K562 (cell line): Measurements from ENCODE around the gene RAB12. TPM values are rescaled to one million over a fixed set of nuclear protein-coding genes. Genes with fewer than 3 reads are reported as not detected.

Experiments
- ATAC-seq: fragments of 200-7000 bp; cut with Tn5 transposase; 3 replicates; pipeline ENCODE4 v1.9.1; 2020; ENCODE audit warnings: moderate library complexity
- BruUV-seq: library from RNA; stranded (reverse); fragments of 400-500 nt; replicated peaks from 2 replicates; lab custom pipeline; 2021; lab: Mats Ljungman, UMichigan
- CTCF ChIA-PET: fragments of 300-600 bp; formaldehyde crosslinking; extraction: SDS; loops from one replicate; lab custom pipeline; 2021; ENCODE audit warnings: low intra/inter-chr PET ratio; lab: Yijun Ruan, JAX
- POLR2A ChIA-PET: fragments of 300-600, 350-650 bp; sonication (Branson Sonifier 250); formaldehyde crosslinking; extraction: SDS; loops from one replicate; lab custom pipeline; 2021; ENCODE audit warnings: antibody characterized with exemption, inconsistent platforms; lab: Yijun Ruan, JAX
- DNase-seq, 4 experiments: peaks; one replicate each; pipeline versions ENCODE4 v3.0.0 to v3.0.0-alpha.2; 2011 to 2018; ENCODE audit warnings: low spot score in 3 of 4, mixed read lengths in 3 of 4; ENCODE audit errors: extremely low read depth in 1 of 4
- FAIRE-seq: peaks from 2 replicates; lab custom pipeline; 2011; peaks lifted over from hg19 to GRCh38; lab: Jason Lieb, UNC
- H2AFZ ChIP-seq: 2 replicates; pipeline ENCODE4 v1.6.0; 2011; ENCODE audit warnings: low read depth, low read length, control low read depth, inconsistent platforms
- H3K27ac ChIP-seq: fragments of 200-600 bp; 3 replicates; pipeline ENCODE4 v1.8.0; 2011; ENCODE audit warnings: low read depth, mild to moderate bottlenecking, control low read depth, inconsistent platforms, low read length, moderate library complexity, mixed read lengths; ENCODE audit errors: extremely low read depth
- H3K27me3 ChIP-seq, 2 experiments: fragments of 300-600 bp in 1 of 2; 2 replicates in 1 of 2; 3 replicates in 1 of 2; pipeline versions ENCODE4 v1.6.0 to v1.8.0; 2011; ENCODE audit warnings: inconsistent platforms in 2 of 2, low read length in 2 of 2, mild to moderate bottlenecking in 1 of 2, mixed read lengths in 1 of 2, moderate library complexity in 1 of 2; ENCODE audit not compliant: control insufficient read depth in 2 of 2, insufficient read depth in 2 of 2
- H3K36me3 ChIP-seq: fragments of 300-600 bp; 3 replicates; pipeline ENCODE4 v1.8.0; 2011; ENCODE audit warnings: mild to moderate bottlenecking, low read length, inconsistent platforms; ENCODE audit not compliant: control insufficient read depth, insufficient read depth
- H3K4me1 ChIP-seq, 2 experiments: fragments of 200-600 bp in 1 of 2; replicated peaks in 1 of 2; 2 replicates in 1 of 2; 3 replicates in 1 of 2; pipeline versions ENCODE4 v1.5.1 to v1.8.0; 2011; ENCODE audit warnings: inconsistent platforms in 2 of 2, low read length in 2 of 2, mild to moderate bottlenecking in 1 of 2, mixed read lengths in 1 of 2, moderate library complexity in 1 of 2; ENCODE audit not compliant: control insufficient read depth in 2 of 2, insufficient read depth in 2 of 2
- H3K4me2 ChIP-seq: 2 replicates; pipeline ENCODE4 v1.6.1; 2011; ENCODE audit warnings: low read length, control low read depth, inconsistent platforms, mixed read lengths; ENCODE audit not compliant: insufficient read depth
- H3K4me3 ChIP-seq: fragments of 200-600 bp; sonication (generic), shearing (Covaris generic); 2 replicates; pipeline ENCODE4 v1.5.1; 2016; ENCODE audit warnings: control low read depth, inconsistent platforms
- H3K79me2 ChIP-seq: fragments of 200-600 bp; 3 replicates; pipeline ENCODE4 v1.8.0; 2011; ENCODE audit warnings: low read length, inconsistent platforms; ENCODE audit not compliant: control insufficient read depth, insufficient read depth
- H3K9ac ChIP-seq, 2 experiments: 2 replicates each; pipeline versions ENCODE4 v1.6.0 to v1.6.1; 2011; ENCODE audit warnings: low read depth in 2 of 2, low read length in 2 of 2, control low read depth in 1 of 2, inconsistent platforms in 1 of 2, mild to moderate bottlenecking in 1 of 2, mixed read lengths in 1 of 2; ENCODE audit not compliant: insufficient read depth in 1 of 2
- H3K9me1 ChIP-seq: one replicate; pipeline ENCODE4 v1.6.0; 2011; ENCODE audit warnings: inconsistent platforms, mild to moderate bottlenecking, low read length, moderate library complexity; ENCODE audit not compliant: control insufficient read depth, insufficient read depth
- H3K9me3 ChIP-seq: replicated peaks from 2 replicates; pipeline ENCODE4 v1.5.1; 2011; ENCODE audit warnings: low read depth, low read length, inconsistent platforms; ENCODE audit not compliant: control insufficient read depth, insufficient read depth
- H4K20me1 ChIP-seq: replicated peaks from 2 replicates; pipeline ENCODE4 v1.6.1; 2011; ENCODE audit warnings: low read length, inconsistent platforms, mixed read lengths; ENCODE audit not compliant: control insufficient read depth, insufficient read depth
- C11orf30 ChIP-seq: fragments of 450-650 bp; IDR thresholded peaks from 2 replicates; pipeline ENCODE4 v1.6.1; 2016; ENCODE audit warnings: low read depth, mild to moderate bottlenecking
- CBFB ChIP-seq: sonication (generic); formaldehyde crosslinking; IDR thresholded peaks from 2 replicates; pipeline ENCODE4 v1.4.0; 2020; ENCODE audit warnings: mild to moderate bottlenecking, missing genetic modification reagents
- DACH1 ChIP-seq: fragments of 450-650 bp; IDR thresholded peaks from 2 replicates; pipeline ENCODE4 v1.6.1; 2018; ENCODE audit not compliant: partially characterized antibody
- MCM2 ChIP-seq: fragments of 450-650 bp; IDR thresholded peaks from 2 replicates; pipeline ENCODE4 v1.6.1; 2017; ENCODE audit warnings: low read depth, mild to moderate bottlenecking
- NFE2 ChIP-seq: IDR thresholded peaks from 2 replicates; pipeline ENCODE4 v1.6.1; 2014; ENCODE audit warnings: antibody characterized with exemption, low read depth
- POLR2AphosphoS5 ChIP-seq: IDR thresholded peaks from 2 replicates; pipeline ENCODE4 v1.6.1; 2011; ENCODE audit warnings: mild to moderate bottlenecking, low read depth, low read length, moderate library complexity; ENCODE audit not compliant: control insufficient read depth, insufficient read depth
- PRMT5 ChIP-seq: sonication (generic); formaldehyde crosslinking; IDR thresholded peaks from 2 replicates; pipeline ENCODE4 v1.5.0; 2020; ENCODE audit warnings: missing genetic modification reagents
- SMAD2 ChIP-seq: fragments of 150-350 bp; IDR thresholded peaks from 2 replicates; pipeline ENCODE4 v1.6.1; 2014; ENCODE audit warnings: low read depth, mild to moderate bottlenecking, low read length
- SNRNP70 ChIP-seq: fragments of 200-400 bp; formaldehyde crosslinking; optimal IDR thresholded peaks from 2 replicates; pipeline ENCODE3; 2017; ENCODE audit warnings: low read depth, low read length
- ZNF174 ChIP-seq: fragments of 250-450 bp; sonication (Bioruptor Pico); IDR thresholded peaks from 2 replicates; pipeline ENCODE4 v1.4.0; 2020; ENCODE audit warnings: mild to moderate bottlenecking
- ZNF217 ChIP-seq: sonication (generic); formaldehyde crosslinking; IDR thresholded peaks from 2 replicates; pipeline ENCODE4 v1.8.0; 2022; ENCODE audit warnings: mild to moderate bottlenecking, missing genetic modification reagents
- ZNF584 ChIP-seq: fragments of 200-800 bp; sonication (Bioruptor generic); IDR thresholded peaks from 2 replicates; pipeline ENCODE4 v1.6.1; 2016; ENCODE audit warnings: low read depth, mild to moderate bottlenecking, missing genetic modification characterization, missing compliant biosample characterization
- WGBS: fragments of 100-300 bp; shearing (Covaris generic); methylation state at CpG from one replicate; pipeline ENCODE4 v1.1.6; 2016; ENCODE audit warnings: low coverage, mixed read lengths; ENCODE audit not compliant: insufficient coverage; ENCODE audit errors: missing lambda C conversion rate; 5-methylcytosine and 5-hydroxymethylcytosine counted together
- in situ Hi-C: fragments of 300-500 bp; cut with MboI; formaldehyde crosslinking; loops from 4 replicates; pipeline ENCODE4 v1.15.0; 2018; ENCODE audit warnings: inconsistent platforms, mixed read lengths
- intact Hi-C: fragments of 100-400 bp; cut with micrococcal nuclease; formaldehyde crosslinking; loops from 2 replicates; pipeline ENCODE4 v1.14.2; 2022
- polyA plus RNA-seq, 8 experiments: library from polyadenylated mRNA; depleted of rRNA in 4 of 8; stranded (reverse) in 5 of 8; unstranded in 3 of 8; fragments of >200 nt; fragmentation: Nextera tagmentation in 2 of 8; fragmentation: Illumina TruSeq in 1 of 8; extraction: Ambion mirVana in 2 of 8; extraction: Trizol in 1 of 8; gene quantifications; 2 replicates each; pipeline versions ENCODE4 v1.2.1 to v1.2.3, GENCODE V29; 2011 to 2014; ENCODE audit warnings: inconsistent platforms in 1 of 8, missing spikeins in 1 of 8
- total RNA-seq, 7 experiments: library from RNA; depleted of rRNA in 6 of 7; stranded (reverse); fragments of >200 nt in 6 of 7; fragmentation: Illumina TruSeq in 2 of 7; extraction: Trizol in 2 of 7; gene quantifications; 2 replicates each; pipeline versions ENCODE4 v1.2.1 to v1.2.3, GENCODE V29; 2011 to 2021; ENCODE audit warnings: low replicate concordance in 1 of 7
- TF ChIP-seq, protein P1 (sequence below): sonication (generic); formaldehyde crosslinking; IDR thresholded peaks from 2 replicates; pipeline ENCODE4 v1.9.0; 2022; ENCODE audit warnings: mild to moderate bottlenecking, missing genetic modification reagents
- TF ChIP-seq, protein P2 (sequence below), 3 experiments: IDR thresholded peaks in 2 of 3; conservative IDR thresholded peaks in 1 of 3; 2 replicates each; pipeline ENCODE4 v1.5.1; 2011 to 2012; ENCODE audit warnings: low read length in 3 of 3, mild to moderate bottlenecking in 3 of 3, control low read depth in 2 of 3, improper control_type of control experiment in 1 of 3, inconsistent platforms in 1 of 3, low read depth in 1 of 3, mixed read lengths in 1 of 3, moderate library complexity in 1 of 3; ENCODE audit not compliant: insufficient read depth in 2 of 3

The RAB12 gene
- total and polyA plus RNA-seq, 9 of the 15 experiments (the other 6 are each of a cell fraction or from before 2014, with no cell fraction given) = 0.48 to 21.6 (median 18.8) TPM

- WGBS = 5% methylated on average over 8 of the region's 8 CpGs
- Histone ChIP-seq H3K27me3 (peaks cover 17 to 37% of the 10 kb centered on the region in 2 experiments), H3K79me2 (no peaks in the 10 kb centered on the region), H3K4me3 (no peak overlapping the region), H3K9ac (no peak overlapping the region), H3K9me3 (no peaks in the 10 kb centered on the region), H2AFZ (no peak overlapping the region), H3K9me1 (no peaks in the 10 kb centered on the region), H4K20me1 (no peaks in the 10 kb centered on the region), H3K36me3 (no peaks in the 10 kb centered on the region), H3K27ac (no peak overlapping the region), H3K4me2 (no peak overlapping the region), H3K4me1 (no peaks in the 10 kb centered on the region)
- in situ Hi-C loops (no loop called here), intact Hi-C loops (no loop called here)
- POLR2A ChIA-PET = no interaction called here
- no peak for FAIRE-seq
- no peak for TF ChIP-seq C11orf30
- no peak for TF ChIP-seq SNRNP70
- no peak for TF ChIP-seq NFE2
- TF ChIP-seq, protein P1, sequence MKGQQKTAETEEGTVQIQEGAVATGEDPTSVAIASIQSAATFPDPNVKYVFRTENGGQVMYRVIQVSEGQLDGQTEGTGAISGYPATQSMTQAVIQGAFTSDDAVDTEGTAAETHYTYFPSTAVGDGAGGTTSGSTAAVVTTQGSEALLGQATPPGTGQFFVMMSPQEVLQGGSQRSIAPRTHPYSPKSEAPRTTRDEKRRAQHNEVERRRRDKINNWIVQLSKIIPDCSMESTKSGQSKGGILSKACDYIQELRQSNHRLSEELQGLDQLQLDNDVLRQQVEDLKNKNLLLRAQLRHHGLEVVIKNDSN = no peak
- TF ChIP-seq ZNF217 (CRISPR knock-in tag) = no peak
- no peak for TF ChIP-seq CBFB (CRISPR knock-in tag)
- no peak for TF ChIP-seq ZNF174 (CRISPR knock-in tag)
- no peak for TF ChIP-seq PRMT5 (CRISPR knock-in tag)
- TF ChIP-seq, protein P2, sequence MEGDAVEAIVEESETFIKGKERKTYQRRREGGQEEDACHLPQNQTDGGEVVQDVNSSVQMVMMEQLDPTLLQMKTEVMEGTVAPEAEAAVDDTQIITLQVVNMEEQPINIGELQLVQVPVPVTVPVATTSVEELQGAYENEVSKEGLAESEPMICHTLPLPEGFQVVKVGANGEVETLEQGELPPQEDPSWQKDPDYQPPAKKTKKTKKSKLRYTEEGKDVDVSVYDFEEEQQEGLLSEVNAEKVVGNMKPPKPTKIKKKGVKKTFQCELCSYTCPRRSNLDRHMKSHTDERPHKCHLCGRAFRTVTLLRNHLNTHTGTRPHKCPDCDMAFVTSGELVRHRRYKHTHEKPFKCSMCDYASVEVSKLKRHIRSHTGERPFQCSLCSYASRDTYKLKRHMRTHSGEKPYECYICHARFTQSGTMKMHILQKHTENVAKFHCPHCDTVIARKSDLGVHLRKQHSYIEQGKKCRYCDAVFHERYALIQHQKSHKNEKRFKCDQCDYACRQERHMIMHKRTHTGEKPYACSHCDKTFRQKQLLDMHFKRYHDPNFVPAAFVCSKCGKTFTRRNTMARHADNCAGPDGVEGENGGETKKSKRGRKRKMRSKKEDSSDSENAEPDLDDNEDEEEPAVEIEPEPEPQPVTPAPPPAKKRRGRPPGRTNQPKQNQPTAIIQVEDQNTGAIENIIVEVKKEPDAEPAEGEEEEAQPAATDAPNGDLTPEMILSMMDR (IDR thresholded peaks at IDR 0.05 in 2 of 3, conservative IDR thresholded peaks at IDR 0.05 in 1 of 3; ENCODE audit: insufficient read depth in 2 of 3, low read depth in 1 of 3, low read length in 3 of 3) = no peak
- no peak for TF ChIP-seq SMAD2
- no peak for TF ChIP-seq ZNF584 (CRISPR knock-in tag)
- no peak for TF ChIP-seq MCM2
- no peak for TF ChIP-seq POLR2AphosphoS5
- no peak for TF ChIP-seq DACH1
- CTCF ChIA-PET = no interaction called here
- no peak for ATAC-seq
- no peak for DNase-seq
- no TSS peak for BruUV-seq
Measured at GRCh38 chr18:8561123-8561910, 47.9 kb upstream of the RAB12 start.
